Spinal cord (tissue), 4 donors: Measurements from ENCODE around the gene RPS3A. TPM values are rescaled to one million over a fixed set of nuclear protein-coding genes. Genes with fewer than 3 reads are reported as not detected.

Source experiments
- polyA plus RNA-seq, 2 donors: library from polyadenylated mRNA; unstranded; fragments of 120-200 nt; gene quantifications; one replicate each; pipeline ENCODE4 v1.2.1, GENCODE V29; 2013; ENCODE audit not compliant: insufficient read length in 2 of 2
- small RNA-seq: library from RNA; depleted of rRNA; stranded (forward); fragments of <200 nt; gene quantifications from one replicate; pipeline ENCODE3, GENCODE V24; 2014; ENCODE audit warnings: low replicate concordance
- total RNA-seq, 2 donors: library from RNA; depleted of rRNA in 1 of 2; stranded (reverse); fragments of 120-200 nt in 1 of 2; fragments of >200 nt in 1 of 2; gene quantifications; one replicate each; pipeline versions ENCODE4 v1.2.3 to v1.2.4, GENCODE V29; 2013 to 2014

RPS3A gene
- total and polyA plus RNA-seq, 4 donors = 1,819 to 3,494 (median 2,051) TPM

Small RNA genes lying within 50 kb of the gene (small RNA-seq; reads per million reads assigned to genes)
- not detected for gene SNORD73A
- gene SNORD73B = 1.7 reads per million, percentile 88 among the genes with 10 or more reads in this experiment

Other genes with a start within 250 kb of the RPS3A start
- gene LRBA, start 84.3 kb upstream of the RPS3A start, total RNA-seq = 10 to 100 TPM; 47.9 to 56.4 TPM
- 10 to 100 TPM; 18.8 to 19.8 TPM for gene LRBA, start 84.3 kb upstream of the RPS3A start, polyA plus RNA-seq
- not detected for gene PRSS48, start 177.5 kb downstream of the RPS3A start, total RNA-seq
- gene PRSS48, start 177.5 kb downstream of the RPS3A start, polyA plus RNA-seq = under 1 TPM in 1 of 2 donors, not detected in 1; 0.21 TPM
- 10 to 100 TPM; 40.6 to 62.1 TPM for gene SH3D19, start 226.0 kb downstream of the RPS3A start, total RNA-seq
- 10 to 100 TPM; 40.3 to 41.3 TPM for gene SH3D19, start 226.0 kb downstream of the RPS3A start, polyA plus RNA-seq